Activated CD4-positive, alpha-beta T cell treated with anti-CD3 and anti-CD28 coated beads, Interleukin-2, amount 50 U/mL, for 24 hours (primary cell): ENCODE data around the gene MANBA.
"Not testable (repeated sequence)": the region's sequence is repeated elsewhere in the genome, so short reads cannot be mapped to it uniquely, and the experiment has no call there.

Source experiments
- DNase-seq, 2 donors: peaks; one replicate each; pipeline ENCODE4 v3.0.0-alpha.2; 2020; ENCODE audit warnings: low read depth in 1 of 2, low spot score in 1 of 2

Gene MANBA

GRCh38 chr4:102725229-102725628 lies 35.5 kb downstream of the MANBA start:
- no peak for DNase-seq

- DNase-seq, result no peak
Measured at GRCh38 chr4:102723511-102723910, 37.3 kb downstream of the MANBA start.

- DNase-seq, result no peak
Measured at GRCh38 chr4:102722740-102723139, 38.0 kb downstream of the MANBA start.

- DNase-seq, result not testable (repeated sequence)
Measured at GRCh38 chr4:102718833-102719575, 41.8 kb downstream of the MANBA start.

GRCh38 chr4:102717448-102718092 lies 43.2 kb downstream of the MANBA start:
- DNase-seq, result no peak

- no peak for DNase-seq
Measured at GRCh38 chr4:102715057-102715456, 45.7 kb downstream of the MANBA start.

GRCh38 chr4:102713774-102714173 lies 47.0 kb downstream of the MANBA start:
- DNase-seq, result not testable (repeated sequence)

GRCh38 chr4:102713096-102713495 lies 47.7 kb downstream of the MANBA start:
- DNase-seq, result no peak

GRCh38 chr4:102710986-102711385 lies 49.8 kb downstream of the MANBA start:
- DNase-seq, result no peak

GRCh38 chr4:102709060-102709459 lies 51.7 kb downstream of the MANBA start:
- DNase-seq, result not testable (repeated sequence)

- DNase-seq, result no peak
Measured at GRCh38 chr4:102707150-102707549, 53.6 kb downstream of the MANBA start.

GRCh38 chr4:102705391-102705935 lies 55.3 kb downstream of the MANBA start:
- DNase-seq, result no peak

- DNase-seq, result no peak
Measured at GRCh38 chr4:102696758-102697157, 64.0 kb downstream of the MANBA start.

- DNase-seq, result no peak
Measured at GRCh38 chr4:102694791-102695190, 66.0 kb downstream of the MANBA start.

- no peak for DNase-seq
Measured at GRCh38 chr4:102693861-102694260, 66.9 kb downstream of the MANBA start.

GRCh38 chr4:102693262-102693850 lies 67.4 kb downstream of the MANBA start:
- no peak for DNase-seq

- DNase-seq, result no peak
Measured at GRCh38 chr4:102692474-102692873, 68.3 kb downstream of the MANBA start.

GRCh38 chr4:102687982-102688433 lies 72.8 kb downstream of the MANBA start:
- DNase-seq, result no peak

GRCh38 chr4:102687373-102687981 lies 73.3 kb downstream of the MANBA start:
- no peak for DNase-seq

- DNase-seq, result no peak
Measured at GRCh38 chr4:102685768-102686167, 75.0 kb downstream of the MANBA start.

- no peak for DNase-seq
Measured at GRCh38 chr4:102684610-102685052, 76.1 kb downstream of the MANBA start.
